ENCODE measurements around the gene LDLRAD2. TPM values are rescaled to one million over a fixed set of nuclear protein-coding genes. Genes with fewer than 3 reads are reported as not detected.
"Not testable (repeated sequence)": the region's sequence is repeated elsewhere in the genome, so short reads cannot be mapped to it uniquely, and the experiment has no call there.

The LDLRAD2 gene
- polyA plus RNA-seq, 4 donors = 3.6 to 5.5 (median 5.3) TPM

- DNase-seq (ENCODE audit: low read depth in 4 of 4, low spot score in 3 of 4) = peak; percentile 91 to 95 (median 94)
Observed at GRCh38 chr1:21782868-21783678, 29.0 kb upstream of the LDLRAD2 start, which contains the start of gene USP48. USP48 (minus strand) TSS chr1:21783149; CDS start chr1:21782957, 192 bp downstream.

- DNase-seq (ENCODE audit: low read depth in 4 of 4, low spot score in 3 of 4) = no peak
Observed at GRCh38 chr1:21783679-21784603, 28.1 kb upstream of the LDLRAD2 start.

DNA sequence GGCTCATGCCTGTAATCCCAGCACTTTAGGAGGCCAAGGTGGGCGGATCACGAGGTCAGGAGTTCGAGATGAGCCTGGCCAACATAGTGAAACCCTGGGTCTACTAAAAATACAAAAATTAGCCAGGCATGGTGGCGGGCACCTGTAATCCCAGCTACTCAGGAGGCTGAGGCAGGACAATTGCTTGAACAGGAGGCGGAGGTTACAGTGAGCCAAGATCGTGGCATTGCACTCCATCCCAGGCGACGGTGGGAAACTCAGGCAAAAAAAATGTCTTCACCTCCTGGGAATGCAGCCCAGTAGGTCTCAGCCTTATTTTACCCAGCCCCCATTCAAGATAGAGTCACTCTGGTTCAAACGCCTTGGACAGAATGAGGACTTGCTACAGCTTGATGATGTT lies 26.3 kb upstream of the LDLRAD2 start:
- not testable (repeated sequence) for DNase-seq (ENCODE audit: low read depth in 4 of 4, low spot score in 3 of 4)

- no peak for DNase-seq (ENCODE audit: low read depth in 4 of 4, low spot score in 3 of 4)
Observed at GRCh38 chr1:21786640-21787039, 25.4 kb upstream of the LDLRAD2 start.

- no peak for DNase-seq (ENCODE audit: low read depth in 4 of 4, low spot score in 3 of 4)
Observed at GRCh38 chr1:21793104-21793503, 19.0 kb upstream of the LDLRAD2 start.

GRCh38 chr1:21794656-21795055 lies 17.4 kb upstream of the LDLRAD2 start:
- no peak for DNase-seq (ENCODE audit: low read depth in 4 of 4, low spot score in 3 of 4)

GRCh38 chr1:21795075-21795474 lies 17.0 kb upstream of the LDLRAD2 start:
- DNase-seq (ENCODE audit: low read depth in 4 of 4, low spot score in 3 of 4) = no peak

GRCh38 chr1:21799730-21800129 lies 12.3 kb upstream of the LDLRAD2 start:
- no peak for DNase-seq (ENCODE audit: low read depth in 4 of 4, low spot score in 3 of 4)

GRCh38 chr1:21801100-21801499 lies 11.0 kb upstream of the LDLRAD2 start:
- DNase-seq (ENCODE audit: low read depth in 4 of 4, low spot score in 3 of 4) = no peak

DNA sequence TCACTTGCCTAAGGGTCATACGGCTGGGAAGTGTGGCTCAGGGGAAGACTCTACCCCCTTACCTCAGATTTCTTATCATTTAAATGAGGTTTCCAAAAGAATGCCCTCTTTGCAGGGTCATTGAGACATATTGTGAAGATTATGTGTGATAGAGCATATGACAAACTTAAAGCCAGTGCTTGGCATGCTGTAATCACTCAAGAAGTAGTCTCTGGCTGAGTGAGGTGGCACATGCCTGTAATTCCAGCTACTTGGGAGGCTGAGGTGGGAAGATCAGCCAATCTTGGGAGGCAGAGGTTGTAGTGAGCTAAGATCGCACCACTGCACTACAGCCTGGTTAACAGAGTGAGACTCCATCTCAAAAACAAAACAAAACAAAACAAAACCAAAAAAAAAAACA lies 7.5 kb upstream of the LDLRAD2 start:
- no peak for DNase-seq (ENCODE audit: low read depth in 4 of 4, low spot score in 3 of 4)

- no peak for DNase-seq (ENCODE audit: low read depth in 4 of 4, low spot score in 3 of 4)
Observed at GRCh38 chr1:21813542-21813941, 1.5 kb downstream of the LDLRAD2 start.

DNA sequence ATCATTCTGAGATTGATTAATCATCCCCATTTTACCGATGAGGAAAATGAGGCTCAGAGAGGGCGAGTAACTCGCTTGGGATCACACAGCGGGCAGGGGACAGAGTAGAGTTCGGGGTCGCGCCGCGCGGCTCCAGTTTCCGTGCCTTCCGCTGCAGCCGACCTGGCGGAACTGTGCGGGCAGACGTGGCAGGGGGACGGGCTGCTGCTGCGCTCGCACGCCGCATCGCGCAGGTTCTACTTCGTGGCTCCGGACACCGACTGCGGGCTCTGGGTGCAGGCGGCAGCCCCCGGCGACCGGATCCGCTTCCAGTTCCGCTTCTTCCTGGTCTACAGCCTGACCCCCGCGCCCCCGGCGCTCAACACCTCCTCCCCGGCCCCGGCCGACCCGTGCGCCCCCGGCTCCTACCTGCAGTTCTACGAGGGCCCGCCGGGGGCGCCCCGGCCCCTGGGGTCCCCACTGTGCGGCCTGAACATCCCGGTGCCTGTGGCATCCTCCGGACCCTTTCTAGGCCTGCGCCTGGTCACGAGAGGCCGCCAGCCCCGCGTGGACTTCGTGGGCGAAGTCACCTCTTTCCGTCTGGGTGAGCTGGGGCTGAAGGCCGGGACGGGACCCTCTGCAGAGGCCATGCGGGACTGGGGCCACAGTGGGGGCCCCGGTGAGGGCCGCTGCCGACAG lies 2.3 kb downstream of the LDLRAD2 start:
- peak in 1 of 4 donors; percentile 20 for DNase-seq (ENCODE audit: low read depth in 4 of 4, low spot score in 3 of 4)

GRCh38 chr1:21814981-21815582 lies 3.0 kb downstream of the LDLRAD2 start:
- no peak for DNase-seq (ENCODE audit: low read depth in 4 of 4, low spot score in 3 of 4)

DNA sequence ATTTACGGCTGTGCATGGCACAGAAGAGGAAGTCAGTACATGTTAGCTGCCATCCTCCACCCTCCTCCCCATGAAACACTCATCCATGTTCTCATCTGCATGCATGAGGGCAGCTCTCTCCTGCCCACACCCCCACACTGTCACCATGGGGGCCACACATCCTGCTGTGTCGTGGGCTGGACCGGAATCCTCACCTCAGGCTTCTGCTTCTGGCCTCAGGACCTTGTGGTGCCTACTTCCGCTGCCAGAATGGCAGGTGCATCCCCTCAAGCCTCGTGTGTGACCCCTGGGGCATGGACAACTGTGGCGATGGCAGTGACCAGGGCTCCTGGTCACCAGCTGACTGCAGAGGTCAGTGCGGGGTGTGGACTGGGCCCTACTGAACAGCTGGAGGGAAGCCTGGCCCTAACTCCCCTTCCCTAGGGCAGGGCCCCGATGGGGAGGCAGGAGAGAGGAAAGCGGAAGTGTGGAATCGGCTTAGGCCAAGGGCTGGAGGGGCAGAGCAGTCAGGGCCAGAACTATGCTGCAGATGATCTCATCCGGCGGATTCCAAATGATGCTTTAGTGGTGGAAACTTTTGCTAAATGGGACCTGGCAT lies 3.8 kb downstream of the LDLRAD2 start:
- DNase-seq (ENCODE audit: low read depth in 4 of 4, low spot score in 3 of 4) = no peak

DNA sequence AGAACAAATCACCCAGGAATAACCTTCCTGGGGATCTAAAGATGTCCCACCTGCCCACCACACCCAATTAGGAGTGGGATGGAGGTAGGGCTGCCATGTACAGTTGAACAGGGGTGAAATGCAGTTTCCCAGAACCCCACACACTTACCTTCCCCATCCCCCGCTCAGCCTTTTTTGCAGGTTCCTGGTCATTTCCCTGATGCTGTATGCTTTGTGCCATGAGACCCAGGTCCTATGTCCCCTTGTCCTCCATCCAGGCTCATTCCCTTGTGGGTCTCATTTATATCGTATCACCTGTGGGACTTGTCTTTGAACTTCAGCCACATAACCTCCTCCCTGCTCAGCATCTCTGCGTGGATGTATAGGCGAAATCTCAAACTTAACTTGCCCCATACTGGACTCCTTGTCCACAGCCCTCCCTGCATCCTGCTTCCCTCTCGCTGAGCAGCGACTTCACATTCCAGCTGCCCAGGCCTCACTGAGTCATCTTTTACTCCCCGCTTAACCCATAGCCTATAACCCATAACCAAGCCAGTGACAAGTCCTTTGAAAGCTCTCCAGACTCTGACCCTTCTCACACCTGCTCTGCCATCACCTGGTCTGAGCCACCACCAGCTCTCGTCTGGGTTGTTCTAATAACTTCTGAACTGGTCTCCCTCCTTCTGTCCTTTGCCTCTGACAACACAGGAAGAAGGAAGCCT lies 4.7 kb downstream of the LDLRAD2 start:
- DNase-seq (ENCODE audit: low read depth in 4 of 4, low spot score in 3 of 4) = no peak

DNA sequence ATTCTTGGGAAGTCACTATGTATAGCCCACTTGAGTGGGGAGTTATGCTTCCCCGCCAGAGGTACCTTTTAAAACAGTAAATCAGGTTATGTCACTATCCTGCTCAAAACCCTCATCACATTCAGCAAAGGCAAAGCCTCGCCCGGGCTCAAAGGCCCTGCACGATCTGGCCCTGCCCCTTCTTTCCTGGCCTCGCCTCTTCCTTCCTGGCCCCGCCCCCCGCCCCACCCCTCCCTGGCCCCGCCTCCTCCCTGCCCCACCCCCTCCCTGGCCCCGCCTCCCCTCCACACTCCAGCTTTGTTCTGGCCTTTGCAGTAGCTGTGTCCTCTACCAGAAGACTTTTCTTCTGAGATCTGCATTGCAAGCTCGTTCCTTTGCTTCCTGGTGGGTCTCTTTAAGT lies 6.6 kb downstream of the LDLRAD2 start:
- DNase-seq (ENCODE audit: low read depth in 4 of 4, low spot score in 3 of 4) = no peak

DNA sequence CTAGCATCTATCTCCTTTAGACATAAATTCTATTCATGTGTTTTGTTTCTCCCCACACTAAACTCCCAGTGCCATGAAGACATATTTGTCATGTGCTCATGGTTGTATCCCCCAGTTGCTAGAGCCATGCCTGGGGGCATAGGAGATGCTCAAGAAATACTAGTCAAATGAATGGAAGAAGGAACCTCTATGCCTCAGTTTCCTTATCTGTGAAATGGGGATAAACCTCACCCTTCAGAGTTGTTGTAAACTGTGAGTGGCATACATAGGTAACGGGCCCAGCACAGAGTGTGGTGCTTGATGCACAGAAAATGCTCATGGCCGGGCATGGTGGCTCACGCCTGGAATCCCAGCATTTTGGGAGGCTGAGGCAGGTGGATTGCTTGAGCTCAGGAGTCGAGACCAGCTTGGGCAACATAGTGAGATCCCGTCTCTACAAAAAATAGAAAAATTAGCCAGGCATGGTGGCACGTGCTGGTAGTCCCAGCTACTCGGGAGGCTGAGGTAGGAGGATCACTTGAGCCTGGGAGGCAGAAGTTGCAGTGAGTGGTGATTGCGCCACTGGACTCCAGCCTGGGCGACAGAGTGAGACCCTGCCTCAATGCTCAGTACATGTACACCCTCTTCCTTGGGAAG lies 8.7 kb downstream of the LDLRAD2 start:
- no peak for DNase-seq (ENCODE audit: low read depth in 4 of 4, low spot score in 3 of 4)

DNA sequence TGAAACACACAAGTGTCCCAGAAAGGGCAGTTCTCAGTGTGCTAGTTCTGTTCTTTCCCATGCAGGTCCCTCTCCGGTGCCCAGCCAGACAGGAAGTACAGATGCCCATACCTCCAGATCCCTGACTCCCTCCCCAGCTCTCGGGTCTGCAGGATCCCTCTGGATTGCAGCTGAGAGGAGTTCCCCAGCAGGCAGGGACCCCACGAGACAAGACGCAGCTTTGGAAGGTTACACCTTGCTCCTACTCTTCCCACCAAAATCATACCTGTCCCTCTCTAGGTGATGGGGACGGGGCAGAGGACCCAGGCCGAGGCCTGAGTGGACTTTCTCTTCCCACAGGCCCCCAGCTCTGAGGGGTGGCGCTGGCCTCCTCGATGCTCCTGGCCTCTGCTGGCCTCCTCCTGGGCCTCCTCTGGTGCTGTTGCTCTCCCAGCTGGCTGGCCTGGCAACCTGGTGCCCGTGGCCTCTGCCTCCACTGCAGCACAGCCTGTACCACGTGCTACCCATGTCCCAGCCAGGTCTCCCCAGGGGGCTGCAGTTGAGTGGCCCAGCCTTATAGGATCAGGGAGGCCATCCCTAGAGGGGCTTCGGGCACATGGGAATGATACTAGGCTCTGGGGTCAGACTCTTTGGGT lies 9.4 kb downstream of the LDLRAD2 start:
- DNase-seq (ENCODE audit: low read depth in 4 of 4, low spot score in 3 of 4) = no peak

DNA sequence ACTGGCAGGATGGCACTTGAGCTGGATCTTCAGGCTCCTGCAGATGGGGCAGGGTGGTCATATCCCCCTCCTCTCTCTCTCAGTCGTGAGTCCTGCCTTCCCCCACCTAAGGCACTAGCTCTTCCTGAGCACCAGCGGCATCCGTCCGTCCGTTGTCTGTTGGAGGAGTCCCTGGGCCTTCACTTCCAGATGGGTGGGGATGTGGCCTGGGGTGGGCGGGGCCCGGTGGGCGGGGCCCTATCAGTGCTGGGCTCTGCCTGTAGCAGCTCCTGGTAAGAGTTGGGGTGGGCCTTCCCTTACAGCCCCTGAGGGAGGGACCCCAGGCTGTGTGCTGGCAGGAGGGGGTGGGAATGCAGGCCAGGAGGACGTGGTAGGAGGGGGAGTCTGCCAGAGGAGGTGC lies 10.3 kb downstream of the LDLRAD2 start:
- no peak for DNase-seq (ENCODE audit: low read depth in 4 of 4, low spot score in 3 of 4)

Data from right renal pelvis (tissue), 4 donors.